Measurements from ENCODE around the gene LENG9.
"Not testable (repeated sequence)": the region's sequence is repeated elsewhere in the genome, so short reads cannot be mapped to it uniquely, and the experiment has no call there.

Gene LENG9

GRCh38 chr19:54463531-54464043 lies at the start of gene LENG9:
Gene LENG9 (minus strand): TSS chr19:54463778. CDS start chr19:54463526, 252 bp downstream.
- peak; percentile 82 to 85 for DNase-seq (ENCODE audit: low read depth in 2 of 2, low spot score in 1 of 2)

- DNase-seq (ENCODE audit: low read depth in 2 of 2, low spot score in 1 of 2), result not testable (repeated sequence)
Observed at GRCh38 chr19:54509200-54509940, 45.8 kb upstream of the LENG9 start.

- not testable (repeated sequence) for DNase-seq (ENCODE audit: low read depth in 2 of 2, low spot score in 1 of 2)
Observed at GRCh38 chr19:54508487-54508886, 44.9 kb upstream of the LENG9 start.

GRCh38 chr19:54507824-54508223 lies 44.2 kb upstream of the LENG9 start:
- no peak for DNase-seq (ENCODE audit: low read depth in 2 of 2, low spot score in 1 of 2)

GRCh38 chr19:54507038-54507717 lies 43.6 kb upstream of the LENG9 start:
- not testable (repeated sequence) for DNase-seq (ENCODE audit: low read depth in 2 of 2, low spot score in 1 of 2)

GRCh38 chr19:54506079-54506478 lies 42.5 kb upstream of the LENG9 start:
- DNase-seq (ENCODE audit: low read depth in 2 of 2, low spot score in 1 of 2), result no peak

GRCh38 chr19:54505542-54505941 lies 42.0 kb upstream of the LENG9 start:
- not testable (repeated sequence) for DNase-seq (ENCODE audit: low read depth in 2 of 2, low spot score in 1 of 2)

- DNase-seq (ENCODE audit: low read depth in 2 of 2, low spot score in 1 of 2), result no peak
Observed at GRCh38 chr19:54502518-54503048, 39.0 kb upstream of the LENG9 start, which contains the start of gene LAIR2. Gene LAIR2 (plus strand): TSS chr19:54502831. CDS start chr19:54502919, 88 bp downstream.

GRCh38 chr19:54498451-54498772 lies 34.8 kb upstream of the LENG9 start:
- DNase-seq (ENCODE audit: low read depth in 2 of 2, low spot score in 1 of 2), result not testable (repeated sequence)

- DNase-seq (ENCODE audit: low read depth in 2 of 2, low spot score in 1 of 2), result not testable (repeated sequence)
Observed at GRCh38 chr19:54497747-54498450, 34.3 kb upstream of the LENG9 start.

- not testable (repeated sequence) for DNase-seq (ENCODE audit: low read depth in 2 of 2, low spot score in 1 of 2)
Observed at GRCh38 chr19:54495284-54495683, 31.7 kb upstream of the LENG9 start.

GRCh38 chr19:54493967-54494585 lies 30.5 kb upstream of the LENG9 start:
- no peak for DNase-seq (ENCODE audit: low read depth in 2 of 2, low spot score in 1 of 2)

GRCh38 chr19:54493056-54493455 lies 29.5 kb upstream of the LENG9 start:
- DNase-seq (ENCODE audit: low read depth in 2 of 2, low spot score in 1 of 2), result not testable (repeated sequence)

- no peak for DNase-seq (ENCODE audit: low read depth in 2 of 2, low spot score in 1 of 2)
Observed at GRCh38 chr19:54492568-54492967, 29.0 kb upstream of the LENG9 start.

GRCh38 chr19:54489766-54490165 lies 26.2 kb upstream of the LENG9 start:
- no peak for DNase-seq (ENCODE audit: low read depth in 2 of 2, low spot score in 1 of 2)

GRCh38 chr19:54489341-54489740 lies 25.8 kb upstream of the LENG9 start:
- DNase-seq (ENCODE audit: low read depth in 2 of 2, low spot score in 1 of 2), result no peak

- no peak for DNase-seq (ENCODE audit: low read depth in 2 of 2, low spot score in 1 of 2)
Observed at GRCh38 chr19:54485851-54486250, 22.3 kb upstream of the LENG9 start.

- DNase-seq (ENCODE audit: low read depth in 2 of 2, low spot score in 1 of 2), result no peak
Observed at GRCh38 chr19:54484451-54484850, 20.9 kb upstream of the LENG9 start.

- DNase-seq (ENCODE audit: low read depth in 2 of 2, low spot score in 1 of 2), result no peak
Observed at GRCh38 chr19:54482889-54483288, 19.3 kb upstream of the LENG9 start.

GRCh38 chr19:54481326-54481930 lies 17.9 kb upstream of the LENG9 start:
- DNase-seq (ENCODE audit: low read depth in 2 of 2, low spot score in 1 of 2), result no peak

- no peak for DNase-seq (ENCODE audit: low read depth in 2 of 2, low spot score in 1 of 2)
Observed at GRCh38 chr19:54480051-54480450, 16.5 kb upstream of the LENG9 start.

Data from stimulated activated CD8-positive, alpha-beta memory T cell treated with anti-CD3 and anti-CD28 coated beads, Interleukin-4, amount 100 ng/mL, for 4 hours (primary cell).